GM19463 (cell line): ENCODE data around the gene DPYSL5.
"Not testable (repeated sequence)": the region's sequence is repeated elsewhere in the genome, so short reads cannot be mapped to it uniquely, and the experiment has no call there.

Source experiments
- ATAC-seq: cut with Tn5 transposase; IDR thresholded peaks from one replicate; pipeline ENCODE4 v1.9.1; 2021; ENCODE audit warnings: mild to moderate bottlenecking, moderate library complexity; ENCODE audit not compliant: unreplicated experiment

Gene DPYSL5

GRCh38 chr2:26922405-26923188 lies 74.7 kb downstream of the DPYSL5 start:
- no peak for ATAC-seq

- ATAC-seq: not testable (repeated sequence)
Observed at GRCh38 chr2:26923189-26923466, 75.2 kb downstream of the DPYSL5 start.

DNA sequence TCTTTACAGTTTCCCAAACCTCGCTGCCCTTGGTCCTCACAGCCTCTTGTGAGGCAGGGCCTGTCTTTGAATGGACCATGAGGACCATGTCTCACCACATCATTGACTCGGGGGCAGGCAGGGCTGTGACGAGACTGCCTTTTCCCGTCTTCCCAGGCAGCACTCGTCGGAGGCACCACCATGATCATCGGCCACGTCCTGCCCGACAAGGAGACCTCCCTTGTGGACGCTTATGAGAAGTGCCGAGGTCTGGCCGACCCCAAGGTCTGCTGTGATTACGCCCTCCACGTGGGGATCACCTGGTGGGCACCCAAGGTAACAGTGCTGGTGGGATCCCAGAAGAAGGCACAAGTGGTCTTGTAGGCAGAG lies 76.8 kb downstream of the DPYSL5 start:
- no peak for ATAC-seq

DNA sequence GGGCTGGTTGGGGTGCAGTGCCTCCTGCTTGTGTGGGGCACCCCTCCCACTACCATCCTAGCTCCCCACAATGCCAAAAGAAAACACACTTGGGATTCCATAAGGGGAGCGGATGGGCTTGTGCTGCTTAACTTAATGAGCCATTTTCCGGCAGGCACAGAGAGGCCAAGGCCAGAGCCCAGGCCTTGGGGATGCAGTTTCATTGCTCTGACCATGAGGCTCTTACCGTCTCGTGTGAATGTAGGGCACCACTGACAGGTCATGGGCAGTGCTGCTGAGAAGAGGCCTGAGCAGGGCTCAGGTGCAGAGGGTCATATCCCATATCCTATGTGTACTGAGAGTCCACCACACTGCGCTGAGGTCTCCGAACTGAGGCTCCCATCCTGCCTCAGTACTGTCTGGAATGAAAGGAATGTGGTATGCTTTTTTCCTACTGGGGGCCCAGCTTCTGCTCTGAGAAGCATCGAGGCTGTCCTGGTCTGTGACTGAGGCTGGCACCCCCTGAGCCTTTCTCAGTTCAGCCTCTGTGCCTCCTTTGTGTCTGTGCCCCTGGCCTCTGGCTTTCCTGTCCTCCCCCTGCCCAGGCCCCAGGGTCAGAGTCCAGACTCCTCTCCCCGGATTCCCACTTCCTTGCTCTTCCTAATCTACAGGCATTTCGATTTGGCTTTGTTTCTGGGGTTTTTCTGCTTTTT lies 77.3 kb downstream of the DPYSL5 start:
- ATAC-seq: no peak

DNA sequence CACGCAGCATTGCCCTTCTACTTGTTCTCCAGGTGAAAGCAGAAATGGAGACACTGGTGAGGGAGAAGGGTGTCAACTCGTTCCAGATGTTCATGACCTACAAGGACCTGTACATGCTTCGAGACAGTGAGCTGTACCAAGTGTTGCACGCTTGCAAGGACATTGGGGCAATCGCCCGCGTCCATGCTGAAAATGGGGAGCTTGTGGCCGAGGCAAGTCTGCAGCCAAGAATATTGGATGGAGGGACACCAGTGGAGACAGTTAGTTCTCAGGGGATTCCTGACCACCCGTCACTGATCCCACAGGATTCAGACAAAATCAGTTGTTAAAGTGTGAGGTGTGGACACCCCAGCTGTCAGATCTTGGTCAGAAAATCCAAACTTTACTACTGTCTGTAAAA lies 79.3 kb downstream of the DPYSL5 start:
- no peak for ATAC-seq

- ATAC-seq: no peak
Observed at GRCh38 chr2:26932974-26933373, 85.0 kb downstream of the DPYSL5 start.

- ATAC-seq: no peak
Observed at GRCh38 chr2:26933431-26934334, 85.8 kb downstream of the DPYSL5 start.

- ATAC-seq: no peak
Observed at GRCh38 chr2:26934335-26934724, 86.4 kb downstream of the DPYSL5 start.

DNA sequence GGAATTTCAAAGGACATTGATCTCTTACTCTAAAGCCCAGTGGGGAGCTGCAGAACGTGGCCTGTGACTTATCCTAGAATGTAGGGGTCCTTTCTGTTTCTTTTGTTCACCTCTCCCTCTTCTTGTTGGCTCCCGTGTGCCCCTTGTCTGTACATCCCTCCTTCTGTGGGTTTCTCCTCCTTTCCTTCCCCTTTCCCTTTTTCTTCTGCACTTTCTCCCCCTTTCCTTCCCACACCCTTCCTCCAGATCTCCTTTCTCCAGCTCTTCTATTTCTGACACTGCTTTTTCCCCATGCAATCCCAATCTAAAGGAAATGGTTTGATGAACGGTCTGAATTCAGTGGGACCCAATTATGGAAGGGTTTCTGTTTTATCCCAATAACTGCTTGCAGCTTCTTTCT lies 87.1 kb downstream of the DPYSL5 start:
- ATAC-seq: no peak

DNA sequence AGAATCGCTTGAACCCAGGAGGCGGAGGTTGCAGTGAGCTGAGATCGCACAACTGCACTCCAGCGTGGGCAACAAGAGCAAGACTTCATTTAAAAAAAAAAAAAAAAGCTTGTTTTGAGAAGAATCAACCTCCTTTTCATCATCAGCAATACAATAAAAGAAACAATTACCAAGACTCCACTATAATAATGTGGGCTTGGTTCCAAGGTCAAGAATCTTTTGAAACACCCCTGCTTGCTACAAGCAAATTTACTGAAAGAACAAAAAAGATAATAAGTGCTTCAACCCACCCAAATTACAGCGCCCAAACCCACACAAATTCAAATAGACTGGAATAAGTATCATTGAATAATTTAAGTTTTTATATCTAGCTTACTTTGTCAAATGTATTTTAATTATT lies 88.9 kb downstream of the DPYSL5 start:
- ATAC-seq: no peak

DNA sequence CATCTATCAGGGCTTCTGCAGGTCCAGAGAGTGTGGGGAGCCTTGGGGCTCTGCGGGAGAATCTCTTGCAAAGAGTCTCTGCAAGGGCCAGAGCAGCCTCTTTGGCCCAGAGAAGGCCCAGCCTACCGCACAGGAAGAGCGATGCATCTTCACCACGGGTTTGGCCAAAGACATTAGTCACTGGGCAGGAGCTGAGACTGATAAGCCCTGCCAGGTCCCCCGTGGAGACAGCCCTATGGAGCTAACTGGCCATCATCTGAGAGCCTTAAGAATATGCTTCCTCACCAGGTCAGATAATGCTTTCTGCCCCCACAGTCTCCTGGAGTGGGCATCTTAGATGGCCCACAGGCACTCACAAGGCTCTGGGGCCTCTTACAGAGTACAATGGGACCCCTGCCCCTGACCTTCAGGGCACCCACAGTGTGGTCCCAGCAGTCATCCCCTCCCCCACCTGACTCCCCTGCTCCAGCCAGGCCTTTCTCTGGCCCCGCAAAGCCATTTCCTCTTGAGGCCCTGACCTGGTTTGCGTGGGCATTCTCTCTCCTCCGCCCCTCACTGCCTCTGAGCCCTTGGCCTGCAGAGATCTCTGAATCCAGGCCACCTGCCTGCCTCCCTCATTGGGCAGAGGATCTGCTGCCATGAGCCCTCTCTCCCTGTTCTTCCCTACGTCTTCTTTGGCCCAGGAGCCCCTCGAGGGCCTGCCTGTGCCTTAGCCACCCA lies 90.6 kb downstream of the DPYSL5 start:
- ATAC-seq: no peak

GRCh38 chr2:26940001-26940400 lies 92.1 kb downstream of the DPYSL5 start:
- no peak for ATAC-seq

GRCh38 chr2:26941486-26941885 lies 93.6 kb downstream of the DPYSL5 start:
- no peak for ATAC-seq

- ATAC-seq: no peak
Observed at GRCh38 chr2:26942543-26943295, 94.8 kb downstream of the DPYSL5 start.

- no peak for ATAC-seq
Observed at GRCh38 chr2:26945991-26946750, 98.2 kb downstream of the DPYSL5 start.

GRCh38 chr2:26946841-26947784 lies 99.2 kb downstream of the DPYSL5 start:
- no peak for ATAC-seq

- ATAC-seq: no peak
Observed at GRCh38 chr2:26948800-26949199, 100.9 kb downstream of the DPYSL5 start.

DNA sequence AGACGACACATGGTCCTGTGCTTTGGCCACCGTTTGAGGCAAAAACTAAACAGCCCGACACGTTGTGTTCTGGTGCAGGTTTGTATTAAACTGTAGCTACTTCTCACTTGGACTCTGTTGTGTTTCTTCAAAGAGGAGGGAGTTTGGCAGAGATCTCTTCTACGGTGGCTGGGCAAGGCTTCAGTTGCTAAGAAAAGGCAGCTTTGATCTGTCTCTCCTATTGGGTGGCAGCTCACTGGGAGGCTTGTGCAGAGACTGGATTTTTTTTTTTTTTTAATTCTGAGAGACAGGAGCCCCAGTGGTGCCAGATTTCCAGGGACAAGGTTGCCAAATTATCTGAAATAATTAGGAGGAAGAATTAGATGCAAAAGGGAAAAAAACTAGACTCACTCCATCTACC lies 102.3 kb downstream of the DPYSL5 start:
- no peak for ATAC-seq

GRCh38 chr2:26951236-26951635 lies 103.3 kb downstream of the DPYSL5 start:
- ATAC-seq: no peak
